GM11168 (cell line): ENCODE data around the gene TMEM80.
"Not testable (repeated sequence)": the region's sequence is repeated elsewhere in the genome, so short reads cannot be mapped to it uniquely, and the experiment has no call there.

Source experiments
- in situ Hi-C: fragments of 300-500 bp; cut with MboI; formaldehyde crosslinking; loops from one replicate; pipeline ENCODE4 v1.12.0; 2022; ENCODE audit warnings: low sequenced_read_pairs; ENCODE audit not compliant: unreplicated experiment

TMEM80 gene

GRCh38 chr11:734541-734940 is 38.9 kb downstream of the TMEM80 start:
- in situ Hi-C loops = not testable (repeated sequence)

DNA sequence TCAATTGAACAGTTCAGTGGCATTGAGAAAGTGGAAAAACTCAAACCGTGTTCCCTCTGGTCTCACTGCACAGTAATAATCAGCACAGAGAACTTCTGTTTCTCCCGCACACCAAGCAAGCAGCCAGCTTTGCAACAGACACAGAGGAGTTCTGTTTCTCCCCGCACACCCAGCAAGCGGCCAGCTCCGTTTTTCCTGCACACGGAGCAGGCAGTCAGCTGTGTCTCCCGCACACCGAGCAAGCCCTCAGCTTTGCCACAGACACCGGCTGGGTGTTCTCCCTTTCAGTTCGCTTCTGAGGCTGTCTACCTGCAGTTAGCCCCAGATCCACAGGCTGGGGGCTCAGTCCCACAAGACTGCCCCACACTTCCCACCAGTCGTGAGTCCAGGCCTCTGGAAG is 41.8 kb downstream of the TMEM80 start:
- in situ Hi-C loops = no loop called here

- in situ Hi-C loops = not testable (repeated sequence)
Observed at GRCh38 chr11:737899-738298, 42.3 kb downstream of the TMEM80 start.

- in situ Hi-C loops = no loop called here
Observed at GRCh38 chr11:742156-742546, 46.5 kb downstream of the TMEM80 start.

DNA sequence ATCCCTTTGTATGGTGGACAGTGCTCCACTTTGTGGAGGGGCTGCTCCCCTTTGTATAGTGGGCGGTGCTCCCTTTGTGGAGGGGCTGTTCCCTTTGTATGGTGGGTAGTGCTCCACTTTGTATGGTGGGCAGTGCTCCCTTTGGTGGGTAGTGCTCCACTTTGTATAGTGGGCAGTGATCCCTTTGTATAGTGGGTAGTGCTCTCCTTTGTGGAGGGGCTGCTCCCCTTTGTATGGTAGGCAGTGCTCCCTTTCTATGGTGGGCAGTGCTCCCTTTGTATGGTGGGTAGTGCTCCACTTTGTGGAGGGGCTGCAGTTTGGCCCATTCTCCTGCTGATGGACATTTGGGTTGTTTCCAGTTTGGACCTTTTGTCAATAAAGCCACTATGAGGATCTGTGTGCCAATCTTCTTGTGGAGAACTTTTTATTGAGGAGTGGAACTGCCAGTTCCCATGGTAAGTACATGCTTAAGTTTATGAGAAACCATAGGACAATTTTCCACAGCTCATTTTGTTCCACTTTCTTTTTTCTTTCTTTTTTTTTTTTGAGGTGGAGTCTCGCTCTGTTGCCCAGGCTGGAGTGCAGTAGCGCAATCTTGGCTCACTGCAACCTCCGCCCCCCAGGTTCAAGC is 47.1 kb downstream of the TMEM80 start:
- in situ Hi-C loops = no loop called here

GRCh38 chr11:745428-745827 is 49.8 kb downstream of the TMEM80 start:
- in situ Hi-C loops = no loop called here

- in situ Hi-C loops = no loop called here
Observed at GRCh38 chr11:746289-747157, 50.9 kb downstream of the TMEM80 start.

DNA sequence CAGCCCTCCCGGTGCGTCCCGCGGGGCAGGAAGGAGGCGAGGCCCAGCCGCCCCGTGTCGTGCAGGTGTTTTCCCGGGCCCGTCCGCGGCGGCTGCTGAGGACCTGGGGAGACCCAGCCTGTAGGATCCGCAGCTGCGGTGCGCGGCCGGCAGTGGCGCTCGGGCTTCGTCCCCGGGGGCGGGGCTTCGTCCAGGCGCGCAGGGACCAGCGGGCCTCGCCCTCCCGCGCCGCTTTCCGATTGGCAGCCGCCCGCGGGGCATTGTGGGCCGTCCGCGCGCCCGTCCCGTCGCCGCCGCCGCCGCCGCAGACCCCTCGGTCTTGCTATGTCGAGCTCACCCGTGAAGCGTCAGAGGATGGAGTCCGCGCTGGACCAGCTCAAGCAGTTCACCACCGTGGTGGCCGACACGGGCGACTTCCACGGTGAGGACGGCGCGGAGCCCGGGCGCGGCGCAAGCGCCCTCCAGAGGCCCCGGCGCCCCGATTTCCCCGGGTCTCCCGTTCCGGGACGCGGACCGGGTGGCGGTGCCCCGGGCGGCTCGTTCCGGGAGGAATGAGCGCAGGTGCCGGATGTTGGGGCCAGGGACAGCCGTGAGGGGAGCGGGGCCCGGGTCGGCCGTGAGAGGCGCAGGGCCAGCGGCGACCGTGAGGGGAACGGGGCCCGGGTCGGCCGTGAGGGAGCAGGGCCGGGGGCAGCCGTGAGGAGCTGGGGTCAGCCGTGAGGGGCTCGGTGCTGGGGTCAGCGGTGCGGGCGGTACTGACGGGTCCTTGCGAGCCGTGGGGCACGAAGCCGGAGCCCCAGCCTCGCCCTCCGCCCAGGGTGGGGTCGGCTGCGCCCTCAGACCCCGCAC is 51.8 kb downstream of the TMEM80 start, which contains the start of gene TALDO1:
Gene TALDO1, plus strand, starts transcription at position 307 of the 849 bp plus-strand sequence. Its CDS starts 18 bp downstream, at position 325.
- in situ Hi-C loops = no loop called here

DNA sequence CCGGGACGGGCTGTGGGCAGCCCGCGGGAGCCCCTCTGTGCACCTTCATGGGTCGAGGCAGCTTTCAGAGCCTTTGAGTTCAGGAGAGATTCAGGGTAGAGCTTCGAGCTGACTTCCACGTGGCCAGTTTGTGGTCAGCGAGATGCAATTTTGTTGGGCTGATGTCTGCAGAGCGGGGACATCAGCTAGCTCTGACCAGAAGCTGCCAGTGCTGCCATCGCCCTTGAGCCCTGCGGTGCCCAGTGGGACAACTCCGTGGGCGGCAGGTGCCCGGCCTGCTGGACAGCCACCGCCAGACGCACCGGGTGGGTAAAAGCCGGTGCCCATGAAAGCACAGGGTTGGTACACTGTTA is 52.4 kb downstream of the TMEM80 start:
- in situ Hi-C loops = no loop called here

- in situ Hi-C loops = no loop called here
Observed at GRCh38 chr11:749731-750130, 54.1 kb downstream of the TMEM80 start.
